SH-SY5Y (cell line): ENCODE results near the gene RBM19.

ENCODE experiments used
- GATA2 ChIP-seq: IDR thresholded peaks from 2 replicates; pipeline ENCODE4 v1.6.1; 2011; ENCODE audit warnings: mild to moderate bottlenecking, low read depth, low read length
- GATA3 ChIP-seq: IDR thresholded peaks from 2 replicates; pipeline ENCODE4 v1.6.1; 2011; ENCODE audit warnings: low read depth, mild to moderate bottlenecking, low read length, moderate library complexity

DNA sequence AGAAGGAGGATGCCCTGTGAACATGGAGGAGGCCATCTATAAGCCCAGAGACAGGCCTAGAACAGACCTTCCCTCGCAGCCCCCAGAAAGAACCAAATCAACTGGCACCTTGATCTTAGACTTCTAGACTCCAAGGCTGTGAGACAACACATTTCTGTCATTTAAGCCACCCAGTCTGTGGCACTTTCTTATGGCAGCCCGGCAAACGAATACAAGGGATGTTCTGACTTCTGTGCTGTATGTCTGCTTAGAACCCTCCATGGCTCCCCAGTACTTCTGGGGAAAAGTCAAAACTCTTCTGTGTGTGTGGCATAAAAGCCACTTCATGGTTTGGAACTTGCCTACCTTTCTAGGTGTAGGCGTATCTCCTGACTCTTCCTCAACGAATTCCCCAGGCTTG lies 42.9 kb downstream of the RBM19 start:
- TF ChIP-seq GATA3: no peak
- no peak for TF ChIP-seq GATA2
